A673 (cell line): ENCODE data around the gene MAPKAP1. TPM values are rescaled to one million over a fixed set of nuclear protein-coding genes. Genes with fewer than 3 reads are reported as not detected.

ENCODE experiments used
- BruUV-seq: library from RNA; stranded (reverse); fragments of 400-500 nt; replicated peaks from 2 replicates; lab custom pipeline; 2021; lab: Mats Ljungman, UMichigan
- CTCF ChIA-PET: fragments of 300-600 bp; sonication (Branson Sonifier 250); formaldehyde crosslinking; loops from one replicate; lab custom pipeline; 2022; ENCODE audit warnings: antibody characterized with exemption; lab: Charles Lee
- POLR2A ChIA-PET: fragments of 300-600 bp; sonication (Branson Sonifier 250); formaldehyde crosslinking; loops from one replicate; lab custom pipeline; 2022; ENCODE audit warnings: antibody characterized with exemption; ENCODE audit not compliant: low non-redundant PET; lab: Charles Lee
- DNase-seq: peaks from one replicate; pipeline ENCODE4 v3.0.0-alpha.2; 2015; ENCODE audit warnings: low spot score
- H3K27ac ChIP-seq: fragments of 200-600 bp; sonication (generic); 2 replicates; pipeline ENCODE4 v1.5.1; 2016; ENCODE audit warnings: mixed run types, low read depth, mild to moderate bottlenecking, mixed read lengths, antibody characterized with exemption, low read length; ENCODE audit not compliant: poor library complexity, severe bottlenecking
- H3K27me3 ChIP-seq: fragments of 200-600 bp; sonication (generic); replicated peaks from 2 replicates; pipeline ENCODE4 v1.6.1; 2017; ENCODE audit warnings: mixed run types, low read depth, mild to moderate bottlenecking, mixed read lengths, antibody characterized with exemption, low read length; ENCODE audit not compliant: insufficient read depth, poor library complexity
- H3K36me3 ChIP-seq: fragments of 200-600 bp; sonication (generic); 2 replicates; pipeline ENCODE4 v1.6.1; 2016; ENCODE audit warnings: mixed run types, mild to moderate bottlenecking, mixed read lengths, antibody characterized with exemption, low read length; ENCODE audit not compliant: insufficient read depth, poor library complexity, severe bottlenecking
- H3K4me1 ChIP-seq: fragments of 200-600 bp; sonication (generic); 2 replicates; pipeline ENCODE4 v1.6.1; 2017; ENCODE audit warnings: mixed run types, mild to moderate bottlenecking, mixed read lengths, antibody characterized with exemption, low read length; ENCODE audit not compliant: insufficient read depth, poor library complexity, severe bottlenecking
- H3K4me3 ChIP-seq: fragments of 200-600 bp; sonication (generic); 2 replicates; pipeline ENCODE4 v1.5.1; 2016; ENCODE audit warnings: low read depth, mixed run types, mild to moderate bottlenecking, mixed read lengths, low read length; ENCODE audit not compliant: poor library complexity, severe bottlenecking
- H3K9me3 ChIP-seq: fragments of 200-600 bp; sonication (generic); 2 replicates; pipeline ENCODE4 v1.6.1; 2016; ENCODE audit warnings: mixed run types, low read depth, mild to moderate bottlenecking, mixed read lengths, antibody characterized with exemption, low read length; ENCODE audit not compliant: poor library complexity, severe bottlenecking
- CTCF ChIP-seq: fragments of 300-800, 200-600 bp; sonication (generic); conservative IDR thresholded peaks from 2 replicates; pipeline ENCODE4 v1.5.1; 2017; ENCODE audit warnings: low read depth, mild to moderate bottlenecking, antibody characterized with exemption, low read length, moderate library complexity, mixed read lengths
- EZH2 ChIP-seq: fragments of 200-600 bp; sonication (generic); IDR thresholded peaks from 2 replicates; pipeline ENCODE4 v1.6.1; 2017; ENCODE audit warnings: borderline replicate concordance, low read depth, mild to moderate bottlenecking, mixed read lengths, antibody characterized with exemption, low read length; ENCODE audit not compliant: poor library complexity, severe bottlenecking
- intact Hi-C: fragments of 100-400 bp; cut with micrococcal nuclease; formaldehyde crosslinking; loops from one replicate; pipeline ENCODE4 v1.10.0; 2022; ENCODE audit not compliant: unreplicated experiment
- total RNA-seq: library from RNA; stranded (reverse); gene quantifications from 2 replicates; pipeline ENCODE4 v1.2.3, GENCODE V29; 2021

The MAPKAP1 gene
- total RNA-seq, 1 experiment from 2014 or later, result 98.7 TPM

GRCh38 chr9:125685167-125685566, 21.8 kb downstream of the MAPKAP1 start:
- H3K4me1 ChIP-seq, result peaks cover 7% of the 10 kb centered on the region
- TF ChIP-seq EZH2 (no peak), CTCF (no peak)
- CTCF ChIA-PET, result no interaction called here
- no peak overlapping the region for H3K27ac ChIP-seq
- no peaks in the 10 kb centered on the region for H3K27me3 ChIP-seq
- no TSS peak for BruUV-seq
- DNase-seq, result no peak
- no peaks in the 10 kb centered on the region for H3K36me3 ChIP-seq
- H3K9me3 ChIP-seq, result no peaks in the 10 kb centered on the region
- POLR2A ChIA-PET, result no interaction called here
- intact Hi-C loops, result no loop called here
- H3K4me3 ChIP-seq, result no peak overlapping the region

GRCh38 chr9:125683486-125683885, 23.5 kb downstream of the MAPKAP1 start:
- no peak for DNase-seq

GRCh38 chr9:125682340-125682739, 24.7 kb downstream of the MAPKAP1 start:
- no peak overlapping the region for H3K27ac ChIP-seq
- ChIA-PET POLR2A (no interaction called here), CTCF (no interaction called here)
- H3K4me3 ChIP-seq, result no peak overlapping the region
- H3K4me1 ChIP-seq, result peaks cover 7% of the 10 kb centered on the region
- intact Hi-C loops, result no loop called here
- H3K36me3 ChIP-seq, result no peaks in the 10 kb centered on the region
- no peak for DNase-seq
- TF ChIP-seq EZH2 (no peak), CTCF (no peak)
- H3K9me3 ChIP-seq, result no peaks in the 10 kb centered on the region
- BruUV-seq, result no TSS peak
- H3K27me3 ChIP-seq, result no peaks in the 10 kb centered on the region

More at GRCh38 chr9:125683486-125683885, 23.5 kb downstream of the MAPKAP1 start:
- POLR2A ChIA-PET, result no interaction called here
- CTCF ChIA-PET, result no interaction called here
- TF ChIP-seq EZH2, result no peak
- no peak for TF ChIP-seq CTCF
- no TSS peak for BruUV-seq
- H3K4me1 ChIP-seq, result peaks cover 7% of the 10 kb centered on the region
- H3K36me3 ChIP-seq, result no peaks in the 10 kb centered on the region
- no peak overlapping the region for H3K27ac ChIP-seq
- no peaks in the 10 kb centered on the region for H3K27me3 ChIP-seq
- H3K4me3 ChIP-seq, result no peak overlapping the region
- no peaks in the 10 kb centered on the region for H3K9me3 ChIP-seq
- intact Hi-C loops, result no loop called here
